Subcutaneous adipose tissue (tissue), 4 donors: ENCODE data around the gene KCNAB2. TPM values are rescaled to one million over a fixed set of nuclear protein-coding genes. Genes with fewer than 3 reads are reported as not detected.

Experiments
- CTCF ChIP-seq: fragments of 450-650 bp; IDR thresholded peaks from one replicate; pipeline ENCODE4 v1.5.1; 2016; ENCODE audit warnings: low read depth, mild to moderate bottlenecking, control low read depth, antibody characterized with exemption, moderate library complexity
- total RNA-seq, 4 donors: library from RNA; depleted of rRNA; stranded (reverse); fragments of >200 nt; gene quantifications; one replicate each; pipeline ENCODE4 v1.1.0, GENCODE V29; 2016

KCNAB2 gene
- total RNA-seq, 4 donors from 2014 or later: 10.2 to 48.6 (median 18.2) TPM

GRCh38 chr1:6091823-6092109, 46.1 kb downstream of the KCNAB2 start:
- TF ChIP-seq CTCF: no peak

DNA sequence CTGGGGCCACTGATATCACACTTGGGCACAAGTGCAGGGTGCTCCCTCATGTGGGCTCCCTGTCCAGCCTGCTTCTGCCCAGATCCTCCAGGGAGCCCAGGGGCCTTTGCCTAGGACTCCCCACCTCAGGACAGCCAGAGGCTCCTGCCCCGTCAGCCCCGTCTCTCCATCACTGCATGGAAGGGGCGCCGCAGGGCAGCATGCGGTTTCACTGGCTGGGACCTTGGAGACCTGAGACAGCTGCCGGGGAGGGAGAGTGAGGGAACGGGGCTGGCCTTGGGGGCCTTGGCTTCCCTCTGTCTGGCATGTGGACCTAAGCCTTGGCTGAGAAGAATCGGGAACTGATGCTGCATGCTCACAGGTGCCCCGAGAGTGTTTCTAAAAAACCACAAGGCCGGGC, 46.5 kb downstream of the KCNAB2 start:
- TF ChIP-seq CTCF: no peak

DNA sequence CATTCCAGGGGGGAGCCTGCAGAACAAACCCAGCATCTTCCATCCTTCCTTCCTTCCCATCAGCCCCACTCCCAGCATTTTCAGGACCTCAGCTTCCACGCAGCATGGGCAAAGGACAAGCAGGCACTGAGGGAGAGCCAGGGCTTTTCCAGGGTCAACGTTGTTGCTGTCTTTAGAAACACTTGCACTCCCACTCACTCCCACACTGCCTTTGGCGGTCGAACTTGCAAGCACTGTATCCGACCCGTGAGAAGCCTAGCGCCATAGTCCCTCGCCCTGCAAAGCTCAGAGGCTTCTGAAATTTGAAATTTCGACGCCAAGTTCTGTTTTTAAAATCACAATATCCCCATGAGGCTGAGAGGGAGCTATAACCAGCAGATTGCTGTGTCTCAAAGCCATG, 47.4 kb downstream of the KCNAB2 start:
- no peak for TF ChIP-seq CTCF

DNA sequence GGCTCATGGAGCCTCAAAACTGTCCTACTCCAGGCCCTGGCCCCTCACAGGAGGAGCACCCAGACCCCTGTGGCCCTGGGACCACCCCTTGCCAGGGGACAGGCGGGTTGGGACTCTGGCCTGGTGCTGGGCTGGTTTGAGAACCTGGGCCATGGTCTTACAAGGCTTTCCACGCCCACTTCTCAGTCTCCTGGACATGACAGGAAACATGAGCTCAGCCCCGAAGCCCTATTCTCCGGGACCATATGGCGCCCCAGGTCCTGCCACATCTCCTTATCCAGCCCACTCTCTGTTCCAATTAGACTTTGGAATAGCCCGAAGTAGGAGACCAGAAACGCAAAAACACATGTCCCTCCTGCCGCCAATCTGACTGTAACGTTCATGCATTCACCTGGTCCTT, 47.9 kb downstream of the KCNAB2 start:
- no peak for TF ChIP-seq CTCF

DNA sequence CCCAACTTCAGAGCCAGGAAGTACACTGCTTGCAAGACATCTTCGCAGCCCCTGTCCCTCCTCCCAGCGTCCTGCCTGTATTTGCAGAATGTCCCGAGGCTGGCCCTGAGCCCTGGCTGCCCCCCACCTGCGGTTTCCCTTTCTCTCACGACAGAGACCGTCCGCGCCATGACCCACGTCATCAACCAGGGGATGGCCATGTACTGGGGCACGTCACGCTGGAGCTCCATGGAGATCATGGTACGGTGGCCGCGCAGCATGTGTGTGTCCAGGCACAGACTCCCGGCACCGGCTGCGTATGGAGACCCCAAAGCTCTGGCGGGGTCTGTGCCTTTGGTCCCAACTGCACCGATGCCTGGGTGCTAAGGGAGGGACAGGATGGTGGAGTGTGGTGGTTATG, 48.6 kb downstream of the KCNAB2 start:
- no peak for TF ChIP-seq CTCF

DNA sequence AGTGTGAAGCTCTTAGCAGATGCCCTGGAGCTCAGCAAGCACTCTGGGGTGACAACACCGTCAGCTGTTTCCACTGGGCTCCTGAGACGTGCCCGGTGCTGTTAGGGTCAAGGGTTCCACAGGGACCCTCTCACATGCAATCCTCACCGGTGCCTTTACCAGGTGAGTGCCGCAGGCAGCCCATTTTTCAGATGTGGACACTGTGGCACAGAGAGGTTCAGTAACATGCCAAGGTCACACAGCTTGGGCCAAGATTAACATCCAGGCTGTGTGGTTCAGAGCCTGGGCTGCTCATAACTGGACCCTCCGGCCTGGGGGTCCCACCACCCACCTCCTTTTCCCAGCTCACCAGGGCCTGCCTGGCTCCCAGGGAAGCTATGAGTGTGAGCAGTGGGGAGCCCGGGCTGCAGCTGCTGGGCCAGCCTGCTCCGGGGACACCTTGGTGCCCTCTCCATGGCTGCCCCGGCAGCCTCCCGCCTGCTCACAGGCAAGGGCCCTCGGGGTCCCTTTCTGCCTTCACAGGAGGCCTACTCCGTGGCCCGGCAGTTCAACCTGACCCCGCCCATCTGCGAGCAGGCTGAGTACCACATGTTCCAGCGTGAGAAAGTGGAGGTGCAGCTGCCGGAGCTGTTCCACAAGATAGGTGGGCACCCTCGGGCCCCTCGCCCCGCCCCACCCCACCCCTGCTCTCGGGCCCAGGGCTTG, 49.3 kb downstream of the KCNAB2 start:
- TF ChIP-seq CTCF: no peak

DNA sequence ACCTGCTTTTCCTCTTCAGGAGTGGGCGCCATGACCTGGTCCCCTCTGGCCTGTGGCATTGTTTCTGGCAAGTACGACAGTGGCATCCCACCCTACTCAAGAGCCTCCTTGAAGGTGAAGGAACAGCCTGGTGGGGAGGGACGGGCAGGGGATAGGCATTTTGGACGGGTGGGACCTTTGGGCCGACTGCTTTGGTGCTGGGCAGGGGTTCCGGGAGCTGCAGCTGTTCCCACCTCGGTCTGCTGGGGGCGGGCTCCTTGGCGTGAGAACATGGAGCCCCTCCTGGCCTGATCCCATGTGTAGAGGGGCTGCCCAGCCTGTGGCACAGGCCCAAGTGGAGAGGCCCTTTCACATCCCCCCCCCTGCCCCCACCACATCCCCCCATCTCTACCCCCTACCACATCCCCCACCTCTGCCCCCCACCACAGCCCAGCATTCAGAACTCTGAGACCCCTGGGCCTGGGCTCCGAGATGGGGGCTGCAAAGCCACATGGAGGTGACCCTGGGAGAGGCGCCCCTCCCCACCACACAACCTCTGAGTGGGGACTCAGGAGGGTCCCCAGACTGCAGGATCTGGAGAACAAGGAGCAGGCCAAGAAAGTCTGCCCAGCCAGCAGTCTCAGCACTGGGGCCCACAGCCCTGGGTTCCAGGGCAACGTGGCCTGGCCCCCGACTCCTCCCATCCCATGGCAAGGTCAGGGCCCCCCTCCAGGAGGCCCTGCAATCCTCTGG, 50.0 kb downstream of the KCNAB2 start:
- no peak for TF ChIP-seq CTCF
